Vagina (tissue), 2 donors: Measurements from ENCODE around the gene DHX58.

Experiments
- POLR2A ChIP-seq, 2 donors: fragments of 450-650 bp; IDR thresholded peaks; one replicate each; pipeline ENCODE4 v1.6.1; 2017; ENCODE audit warnings: antibody characterized with exemption in 2 of 2, mild to moderate bottlenecking in 2 of 2, moderate library complexity in 2 of 2
- POLR2AphosphoS5 ChIP-seq, 2 donors: sonication (generic); formaldehyde crosslinking; IDR thresholded peaks; one replicate each; pipeline ENCODE4 v1.9.0; 2017; ENCODE audit warnings: antibody characterized with exemption in 2 of 2, mild to moderate bottlenecking in 2 of 2, low read depth in 1 of 2; ENCODE audit not compliant: insufficient read depth in 1 of 2
- TF ChIP-seq, protein P1 (sequence below), 3 experiments: fragments of 450-650 bp in 2 of 3; fragments of 200-600 bp in 1 of 3; sonication (generic) in 1 of 3; IDR thresholded peaks; one replicate each; pipeline ENCODE4 v1.5.1; 2017 to 2019; ENCODE audit warnings: antibody characterized with exemption in 3 of 3, mild to moderate bottlenecking in 2 of 3, moderate library complexity in 2 of 3

DNA sequence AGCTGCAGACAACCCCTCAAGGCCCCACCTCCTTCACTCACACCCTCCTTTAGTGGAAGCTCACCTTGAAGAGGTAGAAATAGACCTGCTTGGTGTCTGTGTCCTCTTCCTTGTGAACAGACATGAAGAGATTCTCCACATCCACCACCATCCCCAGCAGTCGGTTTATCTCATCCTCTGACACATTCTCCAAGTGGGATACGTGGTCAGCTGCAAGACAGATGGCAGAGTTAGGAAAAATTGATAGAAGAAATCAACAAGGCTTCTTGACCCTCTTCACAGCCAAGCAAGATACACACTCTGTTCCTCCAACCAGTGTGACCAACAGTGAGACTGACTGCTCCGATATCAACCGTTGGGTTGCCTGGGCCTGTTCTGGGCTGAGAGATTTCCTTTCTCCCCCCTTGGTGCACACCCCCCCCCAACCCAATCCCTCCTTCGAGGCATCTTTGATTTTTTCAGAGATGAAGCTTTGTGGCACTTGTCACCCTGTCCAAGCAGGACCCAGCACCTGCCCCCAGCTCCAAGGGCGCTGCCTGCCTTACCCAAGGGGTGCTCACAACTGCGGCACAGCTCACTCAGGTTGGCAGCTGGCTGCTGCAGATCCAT, 7.8 kb upstream of the DHX58 start:
- TF ChIP-seq, protein P1, sequence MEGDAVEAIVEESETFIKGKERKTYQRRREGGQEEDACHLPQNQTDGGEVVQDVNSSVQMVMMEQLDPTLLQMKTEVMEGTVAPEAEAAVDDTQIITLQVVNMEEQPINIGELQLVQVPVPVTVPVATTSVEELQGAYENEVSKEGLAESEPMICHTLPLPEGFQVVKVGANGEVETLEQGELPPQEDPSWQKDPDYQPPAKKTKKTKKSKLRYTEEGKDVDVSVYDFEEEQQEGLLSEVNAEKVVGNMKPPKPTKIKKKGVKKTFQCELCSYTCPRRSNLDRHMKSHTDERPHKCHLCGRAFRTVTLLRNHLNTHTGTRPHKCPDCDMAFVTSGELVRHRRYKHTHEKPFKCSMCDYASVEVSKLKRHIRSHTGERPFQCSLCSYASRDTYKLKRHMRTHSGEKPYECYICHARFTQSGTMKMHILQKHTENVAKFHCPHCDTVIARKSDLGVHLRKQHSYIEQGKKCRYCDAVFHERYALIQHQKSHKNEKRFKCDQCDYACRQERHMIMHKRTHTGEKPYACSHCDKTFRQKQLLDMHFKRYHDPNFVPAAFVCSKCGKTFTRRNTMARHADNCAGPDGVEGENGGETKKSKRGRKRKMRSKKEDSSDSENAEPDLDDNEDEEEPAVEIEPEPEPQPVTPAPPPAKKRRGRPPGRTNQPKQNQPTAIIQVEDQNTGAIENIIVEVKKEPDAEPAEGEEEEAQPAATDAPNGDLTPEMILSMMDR (IDR thresholded peaks at IDR 0.05): no peak
- TF ChIP-seq POLR2A (IDR thresholded peaks at IDR 0.05) (no peak), POLR2AphosphoS5 (IDR thresholded peaks at IDR 0.05; ENCODE audit: insufficient read depth in 1 of 2, low read depth in 1 of 2) (no peak)
